HG03460 (cell line): Measurements from ENCODE around the gene ZER1.
A peak's percentile ranks its signal among the peaks of the same experiment; 100 is the strongest.
"Not testable (repeated sequence)": the region's sequence is repeated elsewhere in the genome, so short reads cannot be mapped to it uniquely, and the experiment has no call there.

Experiments used
- ATAC-seq: cut with Tn5 transposase; IDR thresholded peaks from one replicate; pipeline ENCODE4 v1.9.1; 2021; ENCODE audit not compliant: unreplicated experiment

ZER1 gene

GRCh38 chr9:128718047-128718446 lies 53.7 kb downstream of the ZER1 start:
- ATAC-seq = no peak

- ATAC-seq = no peak
Measured at GRCh38 chr9:128716581-128717254, 55.0 kb downstream of the ZER1 start.

GRCh38 chr9:128715436-128715750 lies 56.3 kb downstream of the ZER1 start:
- no peak for ATAC-seq

DNA sequence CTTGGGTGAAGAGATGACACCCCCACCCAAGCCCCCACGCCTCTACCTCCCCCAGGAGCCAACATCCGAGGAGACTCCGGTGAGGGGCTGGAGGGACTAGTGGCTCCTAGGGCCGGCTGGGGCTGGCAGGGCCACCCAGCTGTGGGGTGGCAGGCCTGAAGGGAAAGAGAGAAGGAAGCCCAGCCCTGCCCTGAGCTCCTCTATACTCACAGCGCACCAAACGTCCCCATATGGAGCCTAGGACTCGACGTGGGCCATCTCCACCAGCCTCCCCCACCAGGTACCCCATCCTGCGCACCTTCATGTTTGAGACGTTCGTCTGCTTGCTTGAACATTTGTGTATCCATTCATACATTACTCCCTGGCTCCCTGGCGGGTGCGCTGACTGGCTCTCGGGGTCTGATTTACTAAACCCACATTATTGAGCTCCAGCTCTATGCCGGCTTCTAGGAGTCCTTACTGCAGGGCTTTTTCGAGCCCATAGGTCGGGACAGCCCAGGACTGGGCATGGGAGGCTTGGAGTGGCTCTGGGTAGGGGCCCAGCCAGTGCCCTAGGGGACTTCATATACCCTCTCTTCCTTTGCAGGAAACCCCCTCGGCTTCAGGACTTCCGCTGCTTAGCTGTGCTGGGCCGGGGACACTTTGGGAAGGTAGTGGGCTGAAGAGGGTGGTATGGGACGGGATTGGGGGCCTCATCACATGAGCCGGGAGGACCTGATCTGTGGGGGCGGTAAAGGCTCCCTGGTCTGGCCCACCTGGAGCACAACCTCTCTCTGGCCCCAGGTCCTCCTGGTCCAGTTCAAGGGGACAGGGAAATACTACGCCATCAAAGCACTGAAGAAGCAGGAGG lies 56.9 kb downstream of the ZER1 start:
- no peak for ATAC-seq

DNA sequence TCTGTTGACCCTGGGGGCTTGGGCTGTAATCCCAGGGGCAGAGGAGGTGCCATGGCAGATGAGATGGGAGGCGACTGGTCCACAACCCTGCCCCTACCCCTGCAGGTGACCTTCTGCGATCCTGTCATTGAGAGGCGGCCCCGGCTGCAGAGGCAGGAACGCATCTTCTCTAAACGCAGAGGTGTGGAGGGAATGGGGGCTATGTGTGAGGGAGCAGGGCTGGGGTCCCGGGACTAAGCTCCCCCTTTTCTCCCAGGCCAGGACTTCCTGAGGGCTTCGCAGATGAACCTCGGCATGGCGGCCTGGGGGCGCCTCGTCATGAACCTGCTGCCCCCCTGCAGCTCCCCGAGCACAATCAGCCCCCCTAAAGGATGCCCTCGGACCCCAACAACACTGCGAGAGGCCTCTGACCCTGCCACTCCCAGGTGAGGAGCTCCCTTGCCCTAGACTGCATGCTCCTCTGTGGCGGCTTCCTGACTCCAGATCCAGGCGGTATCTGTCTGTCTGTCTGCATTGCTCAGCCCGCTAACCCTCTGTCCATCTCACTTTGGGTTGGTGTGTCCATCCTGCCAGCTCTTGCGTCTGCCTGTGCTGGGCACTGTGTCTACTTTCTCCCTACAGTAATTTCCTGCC lies 57.7 kb downstream of the ZER1 start:
- no peak for ATAC-seq

DNA sequence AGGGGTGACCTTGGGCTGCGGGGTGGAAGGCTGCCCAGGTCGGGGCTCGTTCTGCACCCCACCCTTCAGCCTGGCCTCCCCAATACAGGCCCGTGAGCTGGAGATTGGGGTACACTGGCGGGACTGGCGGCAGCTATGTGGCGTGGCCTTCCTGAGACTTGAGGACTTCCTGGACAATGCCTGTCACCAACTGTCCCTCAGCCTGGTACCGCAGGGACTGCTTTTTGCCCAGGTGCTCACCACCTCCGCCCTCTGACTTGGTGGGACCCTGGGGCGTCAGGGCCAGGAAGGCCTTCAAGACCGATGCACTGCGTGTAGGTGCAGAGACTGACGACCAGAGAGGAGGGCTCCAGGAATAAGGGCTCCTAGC lies 58.3 kb downstream of the ZER1 start:
- no peak for ATAC-seq

DNA sequence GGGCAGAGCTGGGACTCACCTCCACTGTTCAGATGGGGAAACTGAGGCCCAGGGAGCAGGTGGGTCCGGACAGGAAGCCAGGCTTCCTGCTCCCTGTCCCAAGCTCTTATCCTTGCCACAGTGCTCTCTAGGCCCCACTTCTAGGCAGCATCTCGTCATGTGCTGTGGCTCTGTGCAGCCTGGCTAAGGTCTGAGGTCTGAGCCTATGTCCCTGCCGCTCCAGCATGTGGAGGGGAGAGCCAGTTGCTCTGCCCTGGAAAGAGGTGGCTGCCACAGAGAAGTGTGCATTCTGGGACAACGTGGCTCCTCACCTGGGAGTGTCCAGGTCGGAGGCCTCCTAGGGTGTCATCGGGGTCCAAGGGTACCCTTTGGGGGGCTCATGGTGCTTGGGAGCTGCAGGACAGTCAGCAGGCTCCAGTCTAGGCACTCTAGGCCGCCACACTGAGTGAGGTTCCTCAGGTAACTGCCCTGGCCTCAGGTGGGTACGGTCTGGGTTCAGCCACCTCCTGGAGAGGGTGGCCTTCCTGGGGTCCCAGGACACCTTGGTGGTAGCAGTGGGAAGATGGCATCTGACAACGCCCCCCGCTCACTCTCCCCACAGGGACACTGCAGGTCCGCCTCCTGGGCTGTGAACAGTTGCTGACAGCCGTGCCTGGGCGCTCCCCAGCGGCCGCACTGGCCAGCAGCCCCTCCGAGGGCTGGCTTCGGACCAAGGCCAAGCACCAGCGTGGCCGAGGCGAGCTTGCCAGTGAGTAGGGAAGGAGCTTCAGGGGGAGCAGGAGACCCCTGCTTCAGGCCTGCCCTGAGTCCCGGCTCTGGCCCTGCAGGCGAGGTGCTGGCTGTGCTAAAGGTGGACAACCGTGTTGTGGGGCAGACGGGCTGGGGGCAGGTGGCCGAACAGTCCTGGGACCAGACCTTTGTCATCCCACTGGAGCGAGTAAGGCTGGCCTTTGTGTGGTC lies 59.0 kb downstream of the ZER1 start:
- ATAC-seq = no peak

DNA sequence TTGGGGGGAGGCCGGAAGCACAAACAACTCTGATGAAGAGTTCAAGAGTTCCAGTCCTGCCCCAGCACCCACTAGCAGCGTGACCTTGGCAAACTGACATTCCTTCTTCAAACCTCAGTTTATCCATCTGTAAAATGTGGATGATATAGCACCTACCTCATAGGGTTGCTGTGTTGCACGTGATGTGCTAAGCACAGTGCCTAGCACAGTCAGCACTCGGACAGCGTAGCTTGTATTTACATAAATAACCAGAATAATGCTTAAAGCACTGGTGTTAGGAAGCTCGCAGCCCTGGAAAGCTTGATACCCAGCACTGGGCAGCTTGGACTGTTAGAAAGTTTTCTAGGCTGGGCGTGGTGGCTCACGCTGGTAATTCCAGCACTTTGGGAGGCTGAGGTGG lies 64.3 kb downstream of the ZER1 start:
- ATAC-seq = no peak

DNA sequence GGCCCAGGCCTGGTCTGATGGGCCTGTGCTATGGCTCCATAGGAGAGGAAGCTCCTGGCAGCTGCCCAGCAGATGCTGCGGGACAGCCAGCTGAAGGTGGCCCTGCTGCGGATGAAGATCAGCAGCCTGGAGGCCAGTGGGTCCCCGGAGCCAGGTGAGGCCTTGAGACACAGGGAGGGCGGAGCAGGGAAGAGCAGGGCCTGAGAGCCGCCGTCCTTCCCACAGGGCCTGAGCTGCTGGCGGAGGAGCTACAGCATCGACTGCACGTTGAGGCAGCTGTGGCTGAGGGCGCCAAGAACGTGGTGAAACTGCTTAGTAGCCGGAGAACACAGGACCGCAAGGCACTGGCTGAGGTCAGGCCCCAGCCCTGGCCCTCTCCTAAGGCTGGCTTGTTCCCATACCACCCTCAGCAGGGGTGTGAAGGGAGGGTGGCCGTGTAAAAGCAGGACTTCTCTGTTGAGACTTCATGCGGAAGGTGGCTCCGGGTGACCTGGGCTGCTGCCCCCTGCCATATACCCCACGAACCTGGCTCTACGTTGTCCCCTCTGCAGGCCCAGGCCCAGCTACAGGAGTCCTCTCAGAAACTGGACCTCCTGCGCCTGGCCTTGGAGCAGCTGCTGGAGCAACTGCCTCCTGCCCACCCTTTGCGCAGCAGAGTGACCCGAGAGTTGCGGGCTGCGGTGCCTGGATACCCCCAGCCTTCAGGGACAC lies 64.9 kb downstream of the ZER1 start:
- ATAC-seq = no peak

DNA sequence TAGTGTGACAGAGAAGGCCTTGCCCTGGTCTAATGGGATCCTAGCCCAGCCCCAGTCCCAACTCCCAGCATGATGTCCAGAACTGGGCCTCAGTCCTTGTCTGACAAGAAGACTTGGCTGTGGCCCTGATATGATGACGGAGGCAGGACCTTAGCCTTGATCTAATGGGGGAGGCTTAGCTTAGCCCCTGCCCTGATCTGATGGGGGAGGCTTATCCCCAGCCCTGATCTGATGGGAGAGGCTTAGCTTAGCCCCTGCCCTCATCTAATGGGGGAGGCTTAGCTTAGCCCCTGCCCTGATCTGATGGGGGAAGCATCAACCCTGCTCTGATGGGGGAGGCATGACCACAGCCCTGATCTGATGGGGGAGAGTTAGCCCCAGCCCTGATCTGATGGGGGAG lies 65.7 kb downstream of the ZER1 start:
- ATAC-seq = no peak

GRCh38 chr9:128705051-128705965 lies 66.4 kb downstream of the ZER1 start:
- ATAC-seq = no peak

GRCh38 chr9:128704356-128704670 lies 67.4 kb downstream of the ZER1 start:
- no peak for ATAC-seq

- no peak for ATAC-seq
Measured at GRCh38 chr9:128703616-128704355, 67.9 kb downstream of the ZER1 start.

- ATAC-seq = no peak
Measured at GRCh38 chr9:128702949-128703615, 68.6 kb downstream of the ZER1 start.

GRCh38 chr9:128702445-128702948 lies 69.2 kb downstream of the ZER1 start, which contains the start of gene PKN3:
TSS of gene PKN3 (plus strand) at chr9:128702503. CDS start at chr9:128702916, 413 bp downstream.
- ATAC-seq = peak; percentile 68

- no peak for ATAC-seq
Measured at GRCh38 chr9:128701227-128701854, 70.4 kb downstream of the ZER1 start.

GRCh38 chr9:128699096-128699795 lies 72.5 kb downstream of the ZER1 start:
- not testable (repeated sequence) for ATAC-seq
